ENCODE data around the gene SYPL2.
A peak's percentile ranks its signal among the peaks of the same experiment; 100 is the strongest.
"Not testable (repeated sequence)": the region's sequence is repeated elsewhere in the genome, so short reads cannot be mapped to it uniquely, and the experiment has no call there.

SYPL2 gene

GRCh38 chr1:109472779-109473178 lies 6.4 kb downstream of the SYPL2 start:
- DNase-seq = no peak

DNA sequence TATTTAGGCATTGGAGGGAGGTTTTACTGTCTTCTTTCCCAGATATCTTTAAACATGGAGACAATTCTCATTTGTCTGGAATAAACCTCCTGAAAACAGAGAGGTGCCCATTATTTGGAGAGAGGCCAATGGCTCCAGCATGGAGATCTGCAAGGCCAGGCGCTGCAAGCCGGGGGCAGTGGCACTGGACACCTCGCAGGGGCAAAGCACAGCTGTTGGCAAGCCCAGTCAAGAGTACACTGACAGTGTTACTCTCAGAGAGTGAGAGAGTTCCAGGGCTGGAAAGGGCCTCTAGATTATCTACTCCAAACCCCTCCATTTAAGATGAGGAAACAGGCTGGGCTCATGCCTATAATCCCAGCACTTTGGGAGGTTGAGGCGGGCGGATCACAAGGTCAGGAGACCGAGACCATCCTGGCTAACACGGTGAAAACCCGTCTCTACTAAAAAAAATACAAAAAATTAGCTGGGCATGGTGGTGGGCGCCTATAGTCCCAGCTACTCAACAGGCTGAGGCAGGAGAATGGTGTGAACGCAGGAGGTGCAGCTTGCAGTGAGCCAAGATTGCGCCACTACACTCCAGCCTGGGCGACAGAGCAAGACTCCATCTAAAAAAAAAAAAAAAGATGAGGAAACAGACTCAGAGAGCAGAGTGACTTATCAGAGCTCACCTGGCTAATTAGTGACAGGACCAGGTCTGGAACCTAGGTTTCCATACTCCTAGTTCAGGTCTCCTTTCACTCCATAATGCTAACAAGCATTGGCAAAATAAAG lies 7.1 kb downstream of the SYPL2 start:
- DNase-seq = not testable (repeated sequence)

DNA sequence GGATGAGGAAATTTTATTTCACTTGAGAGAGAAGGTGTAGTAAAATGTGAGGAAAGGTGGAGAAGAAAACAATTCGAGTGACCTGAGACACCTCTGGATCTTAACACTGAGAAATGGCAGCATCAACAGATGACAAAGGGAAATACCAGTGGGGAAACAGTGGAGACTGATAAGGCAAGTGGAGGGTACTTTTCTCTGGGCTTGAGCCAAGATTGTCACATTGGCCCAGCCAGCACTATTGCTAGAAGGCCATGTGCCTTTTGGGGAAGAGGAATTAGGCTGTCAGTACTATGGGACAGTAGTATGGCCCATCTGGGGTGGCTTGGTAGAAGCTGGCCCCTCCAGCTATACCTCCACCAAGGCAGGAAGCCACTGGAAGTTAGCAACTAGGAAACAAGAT lies 8.4 kb downstream of the SYPL2 start:
- DNase-seq = no peak

DNA sequence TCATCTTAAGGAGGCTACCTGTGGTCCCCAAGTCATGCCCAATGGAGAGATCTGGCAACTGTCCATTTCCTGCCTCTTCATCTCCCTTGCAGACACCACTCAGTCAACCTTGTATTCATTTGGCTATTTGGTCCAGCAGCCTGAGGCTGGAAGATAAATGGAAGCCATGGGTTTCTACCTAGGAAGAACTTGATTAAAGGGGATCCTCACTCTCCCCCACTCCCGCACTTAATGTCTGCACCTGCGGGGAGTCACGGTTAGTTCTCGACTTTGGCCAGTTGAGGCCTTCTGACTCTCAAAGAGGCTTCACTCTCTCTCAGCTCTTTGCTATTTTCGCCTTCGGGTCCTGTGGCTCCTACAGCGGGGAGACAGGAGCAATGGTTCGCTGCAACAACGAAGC lies 8.9 kb downstream of the SYPL2 start:
- no peak for DNase-seq

GRCh38 chr1:109476825-109477224 lies 10.5 kb downstream of the SYPL2 start:
- DNase-seq = no peak

GRCh38 chr1:109477821-109478220 lies 11.5 kb downstream of the SYPL2 start:
- DNase-seq = peak; percentile 33

GRCh38 chr1:109478806-109479205 lies 12.5 kb downstream of the SYPL2 start:
- DNase-seq = no peak

- no peak for DNase-seq
Measured at GRCh38 chr1:109479311-109479710, 13.0 kb downstream of the SYPL2 start.

DNA sequence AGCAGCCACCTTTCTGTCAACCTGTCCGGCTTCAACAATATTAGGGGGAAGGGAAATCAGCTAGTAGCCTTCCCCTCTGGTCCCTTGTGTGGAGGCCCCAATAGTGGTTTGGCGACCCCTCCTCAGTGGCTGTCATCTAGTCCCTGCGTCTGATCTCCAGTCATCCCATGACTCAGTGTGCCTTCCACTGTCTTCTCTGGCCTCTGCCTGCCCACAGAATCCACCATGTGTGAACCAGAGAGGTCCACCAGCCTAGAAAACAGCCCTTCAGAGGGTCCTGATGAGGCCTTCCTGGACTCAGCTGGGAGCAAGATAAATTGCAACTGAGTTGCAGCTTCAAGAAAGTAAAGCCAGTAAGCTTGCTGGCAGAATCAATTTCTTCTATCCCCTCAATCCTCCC lies 13.6 kb downstream of the SYPL2 start:
- DNase-seq = no peak

DNA sequence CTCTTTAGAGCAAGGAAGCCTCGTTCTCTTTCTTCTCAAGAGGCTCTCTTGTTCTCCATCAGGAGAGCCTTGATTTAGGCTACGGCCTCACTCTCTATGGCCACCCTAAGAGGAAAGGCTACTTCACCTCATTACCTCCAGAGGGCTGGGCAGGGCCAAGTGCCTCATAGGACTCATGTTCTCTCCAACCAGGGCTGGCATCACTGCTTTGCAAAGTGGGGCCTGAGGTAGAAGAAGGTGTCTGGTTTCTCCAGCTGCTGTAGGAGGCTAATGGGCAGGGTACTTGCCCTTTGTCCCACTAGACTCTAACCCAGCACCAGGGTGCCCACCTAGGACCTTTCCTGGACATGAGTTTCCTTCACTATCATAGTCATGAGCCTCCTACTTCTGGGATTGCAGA lies 15.3 kb downstream of the SYPL2 start:
- no peak for DNase-seq

- DNase-seq = no peak
Measured at GRCh38 chr1:109482242-109482641, 15.9 kb downstream of the SYPL2 start.

DNA sequence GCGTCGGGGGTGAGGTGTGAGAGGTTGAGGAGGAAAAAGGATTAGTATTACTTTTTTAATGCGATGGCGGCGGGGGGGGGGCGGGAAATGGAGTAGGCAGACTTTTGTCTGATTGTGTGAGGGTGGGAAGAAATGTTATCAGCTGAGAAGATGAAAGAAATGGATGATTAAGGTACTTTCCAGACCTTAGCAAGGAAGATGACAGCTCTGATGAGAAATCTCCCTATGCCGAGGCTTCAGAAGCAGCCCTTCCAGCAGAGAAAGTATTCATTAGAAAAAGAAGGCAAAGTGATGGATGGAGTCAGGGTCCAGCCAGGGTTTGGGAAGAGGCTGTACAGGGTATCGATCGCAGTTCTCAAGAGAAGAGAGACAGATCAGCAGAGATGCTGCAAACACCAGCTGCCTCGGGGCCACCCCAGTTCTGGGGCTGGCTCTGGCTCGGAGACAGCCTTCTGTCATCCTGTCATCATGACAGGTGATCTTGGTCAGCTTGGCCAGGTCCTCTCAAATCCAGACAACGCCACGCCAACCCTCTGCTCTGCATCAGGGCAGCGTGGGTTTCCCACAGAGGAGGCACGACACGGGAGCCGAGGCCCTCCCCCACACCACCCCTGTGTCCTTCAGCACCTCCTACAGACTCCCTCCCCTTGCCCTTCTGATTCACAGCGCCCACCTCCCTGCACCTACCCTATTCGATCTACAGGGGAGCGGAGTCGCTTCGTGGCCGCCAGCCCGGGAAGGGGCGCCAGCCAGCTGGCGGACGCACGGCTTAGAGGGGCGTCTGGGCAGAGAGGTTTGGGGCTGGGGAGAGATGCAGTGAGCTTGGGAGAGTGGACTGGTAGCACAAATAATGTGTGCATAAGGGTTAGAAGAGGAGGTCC lies 16.7 kb downstream of the SYPL2 start:
- DNase-seq = no peak

DNA sequence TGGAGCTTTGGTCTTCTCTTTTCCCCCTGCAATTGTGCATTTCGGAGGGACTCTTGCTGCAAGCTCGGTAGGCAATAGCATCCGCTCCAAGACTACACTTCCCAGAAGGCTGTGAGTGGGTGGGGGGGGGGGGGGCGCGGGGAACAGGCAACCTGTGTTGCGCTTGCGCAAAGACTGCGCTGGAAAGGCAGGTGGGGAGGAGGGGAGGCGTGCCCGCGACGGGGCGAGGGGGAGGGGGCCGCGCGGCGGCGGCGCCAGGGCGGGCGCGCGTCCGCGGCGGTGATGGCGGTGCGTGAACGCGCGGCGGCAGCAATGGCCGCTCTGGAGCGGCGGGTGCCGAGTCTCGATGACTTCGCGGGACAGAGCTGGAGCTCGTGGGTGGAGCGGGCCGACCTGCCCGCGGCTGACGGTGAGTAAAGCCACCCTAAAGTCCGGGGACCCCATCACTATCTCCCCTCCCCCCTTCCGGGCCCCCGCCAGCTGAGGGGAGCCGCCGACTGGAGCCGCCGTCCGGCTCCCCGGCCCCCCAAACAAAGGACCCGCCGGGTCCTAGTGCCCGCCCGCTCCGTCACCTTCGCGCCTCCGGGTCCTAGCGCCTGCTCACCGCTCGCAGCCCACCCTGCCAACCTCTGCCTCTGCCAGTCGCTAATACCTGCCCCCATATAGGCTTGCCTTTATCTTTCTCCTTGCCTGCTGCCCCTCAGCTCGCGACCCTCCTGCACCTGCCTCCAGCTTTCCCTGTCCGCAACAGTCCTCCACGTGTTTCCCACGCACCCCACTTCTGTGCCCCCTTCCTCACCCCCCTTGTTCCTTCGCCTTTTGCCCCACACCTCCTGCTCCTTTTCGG lies 17.5 kb downstream of the SYPL2 start, which contains the start of gene ATXN7L2:
TSS of gene ATXN7L2 (plus strand) at position 234 of the 847 bp plus-strand sequence. CDS start at position 283, 49 bp downstream.
- DNase-seq = peak; percentile 79

DNA sequence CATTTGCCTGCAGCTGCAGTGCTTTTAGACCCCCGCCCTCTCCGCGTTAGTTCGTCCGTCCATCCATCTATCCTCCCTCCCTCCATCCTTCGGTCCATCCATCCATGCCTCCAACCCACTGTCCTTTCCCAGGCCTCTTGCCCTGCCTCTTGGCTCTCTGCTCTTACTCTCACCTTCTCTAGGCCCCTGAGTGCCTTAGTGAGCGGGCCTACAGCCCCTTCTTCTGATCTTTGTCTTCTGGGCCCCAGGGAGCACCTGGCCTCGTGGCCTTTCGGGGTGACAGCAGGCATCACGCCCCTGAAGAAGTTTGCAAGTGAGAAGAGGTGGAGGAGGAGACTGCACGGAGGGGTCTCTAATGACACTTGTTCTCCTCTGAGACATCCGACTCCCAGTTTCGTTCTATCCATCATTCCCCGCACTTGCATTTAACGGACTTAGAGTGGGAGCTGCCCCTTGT lies 18.2 kb downstream of the SYPL2 start:
- DNase-seq = no peak

- no peak for DNase-seq
Measured at GRCh38 chr1:109485001-109485400, 18.7 kb downstream of the SYPL2 start.

DNA sequence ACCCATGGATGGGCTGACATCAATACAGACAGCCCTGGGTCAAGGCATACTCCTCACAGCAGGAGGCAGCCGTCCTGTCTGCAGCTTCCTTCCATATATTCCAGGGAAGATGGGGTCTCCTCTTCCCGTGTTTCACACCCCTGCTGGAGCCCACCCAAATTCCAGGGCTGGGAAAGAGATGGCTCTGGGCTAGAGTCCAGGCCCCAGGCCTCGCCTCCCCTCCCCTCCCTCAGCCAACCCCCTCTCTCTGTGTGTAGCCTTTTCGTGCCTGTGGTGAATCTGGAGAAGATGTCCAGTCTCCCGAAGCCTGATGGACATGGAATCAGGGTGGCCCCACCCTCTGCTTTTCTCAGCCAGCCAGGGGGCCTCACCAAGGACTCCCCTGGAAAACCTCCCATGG lies 20.9 kb downstream of the SYPL2 start:
- no peak for DNase-seq

DNA sequence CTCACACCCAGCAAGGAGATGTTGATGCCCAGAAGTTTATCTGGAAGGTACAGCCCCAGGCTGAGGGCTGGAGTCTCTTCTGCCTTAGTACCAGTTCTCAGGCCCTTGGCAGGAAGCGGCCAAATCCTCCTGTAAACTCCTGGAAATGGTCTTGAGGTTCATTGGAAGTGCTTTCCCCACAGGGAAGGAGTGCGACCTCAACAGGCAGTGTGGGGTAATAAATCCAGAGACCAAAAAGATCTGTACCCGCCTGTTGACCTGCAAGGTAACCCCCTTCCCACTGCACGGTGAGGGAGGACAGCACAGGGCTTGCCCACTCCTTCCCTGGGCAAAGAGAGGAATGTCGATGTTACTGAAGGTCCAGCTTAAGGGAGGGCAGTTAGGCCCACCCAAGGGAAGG lies 21.9 kb downstream of the SYPL2 start:
- DNase-seq = no peak

GRCh38 chr1:109488696-109489095 lies 22.4 kb downstream of the SYPL2 start:
- no peak for DNase-seq

- peak; percentile 50 for DNase-seq
Measured at GRCh38 chr1:109490029-109490933, 23.9 kb downstream of the SYPL2 start.

GRCh38 chr1:109490934-109491302 lies 24.6 kb downstream of the SYPL2 start:
- DNase-seq = no peak

GRCh38 chr1:109491372-109491771 lies 25.0 kb downstream of the SYPL2 start:
- DNase-seq = no peak

DNA sequence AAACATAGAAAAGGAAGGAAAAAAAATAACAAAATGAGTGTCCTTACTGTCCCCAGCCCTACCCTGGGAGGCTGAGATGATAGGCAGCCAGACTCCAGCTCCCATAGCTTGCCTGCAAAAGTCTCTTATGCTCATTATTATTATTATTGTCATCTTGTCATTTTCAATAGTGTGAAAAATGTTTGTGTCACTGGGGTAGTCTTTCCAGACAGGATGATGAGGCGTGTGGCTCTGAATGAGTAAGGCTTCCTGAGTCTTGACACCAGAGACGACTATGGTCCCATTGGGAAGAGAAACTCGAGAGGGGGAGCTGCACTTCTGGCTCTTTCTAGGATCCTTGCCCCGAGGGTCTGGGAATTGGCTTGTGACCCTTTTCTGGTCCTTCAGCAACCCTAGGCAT lies 26.4 kb downstream of the SYPL2 start:
- no peak for DNase-seq
